ENCODE measurements around the gene MRPL43.
A peak's percentile ranks its signal among the peaks of the same experiment; 100 is the strongest.

The MRPL43 gene

GRCh38 chr10:101014966-101015581, 27.8 kb upstream of the MRPL43 start:
- Histone ChIP-seq H3K4me2 (ENCODE audit: low read depth, low read length, poor library complexity, severe bottlenecking) (no peak overlapping the region), H2AFZ (ENCODE audit: low read depth, low read length, severe bottlenecking) (no peak overlapping the region), H3K79me2 (ENCODE audit: insufficient read depth, low read length) (no peaks in the 10 kb centered on the region), H3K4me3 (ENCODE audit: insufficient read depth, low read length, poor library complexity, severe bottlenecking) (no peak overlapping the region), H3K27ac (ENCODE audit: low read depth, low read length) (no peak overlapping the region), H3K36me3 (ENCODE audit: low read length) (no peaks in the 10 kb centered on the region), H3K9me2 (replicated peaks; ENCODE audit: insufficient read depth, low read length) (no peaks in the 10 kb centered on the region), H4K20me1 (ENCODE audit: low read depth, low read length) (no peaks in the 10 kb centered on the region), H3K27me3 (ENCODE audit: low read length) (no peaks in the 10 kb centered on the region), H3K9me3 (ENCODE audit: insufficient read depth, low read length) (no peaks in the 10 kb centered on the region), H3K9ac (ENCODE audit: low read length) (no peak overlapping the region), H3F3A (ENCODE audit: insufficient read depth) (no peaks in the 10 kb centered on the region)
- TF ChIP-seq CTCF (IDR thresholded peaks at IDR 0.05; ENCODE audit: insufficient read depth, low read length, poor library complexity, severe bottlenecking) = no peak

- no peak overlapping the region for H3K4me2 ChIP-seq (ENCODE audit: low read depth, low read length, poor library complexity, severe bottlenecking)
- H3K9me3 ChIP-seq (ENCODE audit: insufficient read depth, low read length) = no peaks in the 10 kb centered on the region
- no peak overlapping the region for H3K4me3 ChIP-seq (ENCODE audit: insufficient read depth, low read length, poor library complexity, severe bottlenecking)
- no peak overlapping the region for H2AFZ ChIP-seq (ENCODE audit: low read depth, low read length, severe bottlenecking)
- no peak overlapping the region for H3K9ac ChIP-seq (ENCODE audit: low read length)
- peak; percentile 73 for TF ChIP-seq CTCF (IDR thresholded peaks at IDR 0.05; ENCODE audit: insufficient read depth, low read length, poor library complexity, severe bottlenecking)
- TF ChIP-seq EZH2phosphoT487 (conservative IDR thresholded peaks at IDR 0.05; ENCODE audit: low read length) = no peak
- no peaks in the 10 kb centered on the region for H3K36me3 ChIP-seq (ENCODE audit: low read length)
- H3K79me2 ChIP-seq (ENCODE audit: insufficient read depth, low read length) = no peaks in the 10 kb centered on the region
- H3K9me2 ChIP-seq (replicated peaks; ENCODE audit: insufficient read depth, low read length) = no peaks in the 10 kb centered on the region
- no peaks in the 10 kb centered on the region for H4K20me1 ChIP-seq (ENCODE audit: low read depth, low read length)
- no peaks in the 10 kb centered on the region for H3F3A ChIP-seq (ENCODE audit: insufficient read depth)
- no peaks in the 10 kb centered on the region for H3K27me3 ChIP-seq (ENCODE audit: low read length)
- H3K27ac ChIP-seq (ENCODE audit: low read depth, low read length) = no peak overlapping the region
These were observed 27.1 kb upstream of the MRPL43 start for GRCh38 chr10:101014230-101014884.

GRCh38 chr10:101013365-101013825, 26.1 kb upstream of the MRPL43 start:
- H2AFZ ChIP-seq (ENCODE audit: low read depth, low read length, severe bottlenecking) = no peak overlapping the region
- H3K36me3 ChIP-seq (ENCODE audit: low read length) = no peaks in the 10 kb centered on the region
- H3K27me3 ChIP-seq (ENCODE audit: low read length) = no peaks in the 10 kb centered on the region
- no peaks in the 10 kb centered on the region for H3K9me3 ChIP-seq (ENCODE audit: insufficient read depth, low read length)
- H3K4me3 ChIP-seq (ENCODE audit: insufficient read depth, low read length, poor library complexity, severe bottlenecking) = no peak overlapping the region
- TF ChIP-seq EZH2phosphoT487 (conservative IDR thresholded peaks at IDR 0.05; ENCODE audit: low read length) (no peak), CTCF (IDR thresholded peaks at IDR 0.05; ENCODE audit: insufficient read depth, low read length, poor library complexity, severe bottlenecking) (no peak)
- no peak overlapping the region for H3K9ac ChIP-seq (ENCODE audit: low read length)
- no peaks in the 10 kb centered on the region for H3K79me2 ChIP-seq (ENCODE audit: insufficient read depth, low read length)
- H4K20me1 ChIP-seq (ENCODE audit: low read depth, low read length) = no peaks in the 10 kb centered on the region
- H3K9me2 ChIP-seq (replicated peaks; ENCODE audit: insufficient read depth, low read length) = no peaks in the 10 kb centered on the region
- H3F3A ChIP-seq (ENCODE audit: insufficient read depth) = no peaks in the 10 kb centered on the region
- no peak overlapping the region for H3K27ac ChIP-seq (ENCODE audit: low read depth, low read length)
- no peak overlapping the region for H3K4me2 ChIP-seq (ENCODE audit: low read depth, low read length, poor library complexity, severe bottlenecking)
